NB4 (cell line): Measurements from ENCODE around the gene ATP5F1B.

ENCODE experiments used
- DNase-seq: peaks from one replicate; pipeline ENCODE4 v3.0.0; 2010; ENCODE audit warnings: low read depth
- H3K4me3 ChIP-seq: one replicate; pipeline ENCODE4 v1.5.1; 2011; ENCODE audit warnings: mild to moderate bottlenecking, low read depth, low read length, moderate library complexity
- MYC ChIP-seq: IDR thresholded peaks from 2 replicates; pipeline ENCODE4 v1.6.1; 2011; ENCODE audit warnings: low read depth, low read length
- POLR2A ChIP-seq: IDR thresholded peaks from 2 replicates; pipeline ENCODE4 v1.6.1; 2011; ENCODE audit warnings: mild to moderate bottlenecking; ENCODE audit not compliant: insufficient read length; ENCODE audit errors: extremely low read depth
- TF ChIP-seq, protein P1 (sequence below): IDR thresholded peaks from 2 replicates; pipeline ENCODE4 v1.6.1; 2011; ENCODE audit warnings: low read depth, low read length
- TF ChIP-seq, protein P2 (sequence below): IDR thresholded peaks from one replicate; pipeline ENCODE4 v1.5.1; 2012; ENCODE audit warnings: low read depth, low read length

Gene ATP5F1B

DNA sequence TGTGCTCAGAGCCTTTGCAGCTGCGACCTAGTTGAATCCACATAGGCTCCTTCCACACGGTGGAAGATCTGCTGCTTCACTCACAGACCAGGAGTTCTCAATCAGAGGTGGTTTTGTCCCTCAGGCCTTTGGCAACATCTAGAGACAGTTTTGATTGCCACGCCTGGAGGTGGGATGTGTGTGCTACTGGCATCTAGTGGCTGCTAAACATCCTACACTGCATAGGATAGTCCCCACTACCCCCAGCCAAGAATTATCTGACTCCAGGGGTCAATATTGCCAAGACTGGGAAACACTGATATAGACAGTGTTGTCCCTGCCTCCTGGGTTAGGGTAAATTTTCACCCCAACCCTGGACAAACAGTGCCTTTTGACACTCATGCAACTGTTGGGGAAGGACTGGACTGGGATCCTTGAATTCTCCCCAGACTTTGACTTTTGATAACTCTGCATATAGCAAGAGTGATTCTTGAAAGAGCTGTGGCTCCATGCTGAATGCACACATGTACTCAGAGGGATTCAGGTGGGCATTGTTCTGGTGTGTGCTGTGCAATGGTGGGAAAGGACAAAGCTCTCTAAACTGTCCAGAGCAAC, 55.5 kb downstream of the ATP5F1B start:
- no peak overlapping the region for H3K4me3 ChIP-seq
- DNase-seq: peak; percentile 65

DNA sequence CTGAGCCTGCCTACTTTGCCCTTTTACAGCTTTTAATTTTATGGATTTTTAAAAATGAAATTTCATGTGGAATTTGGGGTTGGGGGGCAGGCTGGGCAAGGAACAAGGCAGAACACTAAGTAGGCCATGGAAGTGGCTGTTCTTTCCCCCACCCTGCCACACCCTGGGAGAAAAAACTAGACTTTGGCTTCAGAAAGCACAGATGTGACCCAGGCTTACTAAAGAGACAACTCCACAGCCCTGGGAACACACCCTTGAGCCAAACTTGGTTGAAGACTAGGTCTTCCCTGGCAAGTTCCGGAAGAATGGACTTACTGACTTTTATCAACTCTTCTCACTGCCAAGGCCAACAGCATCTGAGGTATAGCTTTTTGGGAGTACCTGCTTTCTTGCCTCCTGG, 56.0 kb downstream of the ATP5F1B start:
- TF ChIP-seq, protein P1, sequence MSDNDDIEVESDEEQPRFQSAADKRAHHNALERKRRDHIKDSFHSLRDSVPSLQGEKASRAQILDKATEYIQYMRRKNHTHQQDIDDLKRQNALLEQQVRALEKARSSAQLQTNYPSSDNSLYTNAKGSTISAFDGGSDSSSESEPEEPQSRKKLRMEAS: no peak
- TF ChIP-seq POLR2A (no peak), MYC (no peak)
- TF ChIP-seq, protein P2, sequence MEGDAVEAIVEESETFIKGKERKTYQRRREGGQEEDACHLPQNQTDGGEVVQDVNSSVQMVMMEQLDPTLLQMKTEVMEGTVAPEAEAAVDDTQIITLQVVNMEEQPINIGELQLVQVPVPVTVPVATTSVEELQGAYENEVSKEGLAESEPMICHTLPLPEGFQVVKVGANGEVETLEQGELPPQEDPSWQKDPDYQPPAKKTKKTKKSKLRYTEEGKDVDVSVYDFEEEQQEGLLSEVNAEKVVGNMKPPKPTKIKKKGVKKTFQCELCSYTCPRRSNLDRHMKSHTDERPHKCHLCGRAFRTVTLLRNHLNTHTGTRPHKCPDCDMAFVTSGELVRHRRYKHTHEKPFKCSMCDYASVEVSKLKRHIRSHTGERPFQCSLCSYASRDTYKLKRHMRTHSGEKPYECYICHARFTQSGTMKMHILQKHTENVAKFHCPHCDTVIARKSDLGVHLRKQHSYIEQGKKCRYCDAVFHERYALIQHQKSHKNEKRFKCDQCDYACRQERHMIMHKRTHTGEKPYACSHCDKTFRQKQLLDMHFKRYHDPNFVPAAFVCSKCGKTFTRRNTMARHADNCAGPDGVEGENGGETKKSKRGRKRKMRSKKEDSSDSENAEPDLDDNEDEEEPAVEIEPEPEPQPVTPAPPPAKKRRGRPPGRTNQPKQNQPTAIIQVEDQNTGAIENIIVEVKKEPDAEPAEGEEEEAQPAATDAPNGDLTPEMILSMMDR: no peak
- no peak overlapping the region for H3K4me3 ChIP-seq
- no peak for DNase-seq

More for the DNA sequence above, 55.5 kb downstream of the ATP5F1B start:
- TF ChIP-seq POLR2A: no peak
- TF ChIP-seq, protein P2: peak; percentile 47
